GM19438 (cell line): ENCODE measurements around the gene SNX10.

ENCODE experiments used
- ATAC-seq: cut with Tn5 transposase; IDR thresholded peaks from one replicate; pipeline ENCODE4 v1.9.1; 2021; ENCODE audit warnings: low read depth; ENCODE audit not compliant: unreplicated experiment

SNX10 gene

GRCh38 chr7:26332698-26333097 lies 41.0 kb downstream of the SNX10 start:
- ATAC-seq = no peak

- no peak for ATAC-seq
Measured at GRCh38 chr7:26334166-26334859, 42.7 kb downstream of the SNX10 start.

GRCh38 chr7:26337232-26337865 lies 45.7 kb downstream of the SNX10 start:
- ATAC-seq = no peak

- ATAC-seq = no peak
Measured at GRCh38 chr7:26340476-26341018, 48.9 kb downstream of the SNX10 start.

GRCh38 chr7:26343320-26343832 lies 51.7 kb downstream of the SNX10 start:
- no peak for ATAC-seq

GRCh38 chr7:26343837-26344236 lies 52.2 kb downstream of the SNX10 start:
- ATAC-seq = no peak

GRCh38 chr7:26345202-26345601 lies 53.5 kb downstream of the SNX10 start:
- ATAC-seq = no peak

GRCh38 chr7:26345837-26346236 lies 54.2 kb downstream of the SNX10 start:
- no peak for ATAC-seq

GRCh38 chr7:26346611-26347203 lies 55.0 kb downstream of the SNX10 start:
- ATAC-seq = no peak

- peak; percentile 80 for ATAC-seq
Measured at GRCh38 chr7:26348234-26348851, 56.7 kb downstream of the SNX10 start.

GRCh38 chr7:26349005-26349915 lies 57.6 kb downstream of the SNX10 start:
- no peak for ATAC-seq

- no peak for ATAC-seq
Measured at GRCh38 chr7:26351171-26351570, 59.5 kb downstream of the SNX10 start.

GRCh38 chr7:26356229-26356628 lies 64.6 kb downstream of the SNX10 start:
- ATAC-seq = no peak

- ATAC-seq = no peak
Measured at GRCh38 chr7:26356929-26357798, 65.5 kb downstream of the SNX10 start.

GRCh38 chr7:26357799-26358151 lies 66.1 kb downstream of the SNX10 start:
- ATAC-seq = no peak

GRCh38 chr7:26360650-26361049 lies 69.0 kb downstream of the SNX10 start:
- ATAC-seq = no peak

- no peak for ATAC-seq
Measured at GRCh38 chr7:26361637-26362036, 70.0 kb downstream of the SNX10 start.

- no peak for ATAC-seq
Measured at GRCh38 chr7:26363465-26363864, 71.8 kb downstream of the SNX10 start.
